ENCODE results near the gene SLC38A4.

Gene SLC38A4

DNA sequence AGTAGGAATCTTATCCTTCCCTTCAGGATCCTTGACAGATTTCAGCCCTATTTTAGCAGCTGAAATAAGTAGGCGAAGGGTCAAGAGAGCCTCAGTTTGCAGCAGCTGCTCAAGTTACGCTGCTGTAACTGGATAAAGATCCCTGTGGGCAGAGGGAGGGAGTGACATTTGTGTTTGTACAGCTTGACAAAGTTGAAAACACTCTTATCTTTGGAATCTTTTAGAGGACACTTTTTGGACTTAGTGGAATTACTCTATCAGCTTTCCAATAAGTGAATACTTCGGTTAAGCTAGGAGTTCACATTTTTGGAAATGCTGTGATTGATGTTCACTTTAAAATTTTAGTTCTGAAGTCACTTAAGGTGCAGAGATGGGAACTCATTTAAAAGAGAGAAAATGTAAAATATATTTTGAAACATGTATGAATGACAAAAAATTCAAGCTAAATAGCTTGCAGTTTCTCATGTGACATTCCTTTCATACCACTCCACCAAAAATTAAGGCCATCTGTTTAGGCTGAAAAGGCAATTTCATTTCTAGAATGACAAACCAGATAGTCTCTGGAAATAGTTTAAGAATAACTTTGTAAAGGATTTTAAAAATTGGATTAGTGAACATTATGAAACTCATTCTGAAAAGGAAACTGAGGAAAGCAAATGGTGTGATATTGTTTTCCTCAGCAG lies 55.2 kb downstream of the SLC38A4 start:
- H3K9ac ChIP-seq (ENCODE audit: insufficient read length, low read depth), result no peak overlapping the region
- no peaks in the 10 kb centered on the region for H3K36me3 ChIP-seq (ENCODE audit: insufficient read depth, insufficient read length, low read length)
- no peak for DNase-seq (ENCODE audit: low read depth, low spot score)
- H3K27me3 ChIP-seq (ENCODE audit: insufficient read depth, insufficient read length), result no peaks in the 10 kb centered on the region
- H3K4me3 ChIP-seq (ENCODE audit: insufficient read length, low read depth), result no peak overlapping the region
- TF ChIP-seq YY1 (IDR thresholded peaks at IDR 0.05; ENCODE audit: insufficient read depth, insufficient read length) (no peak), SUZ12 (IDR thresholded peaks at IDR 0.05; ENCODE audit: extremely low read depth, insufficient read depth, insufficient read length) (no peak), ZNF274 (IDR thresholded peaks at IDR 0.05; ENCODE audit: low read depth, low read length) (no peak)
- H3K4me1 ChIP-seq (ENCODE audit: insufficient read depth, insufficient read length), result peaks cover 5% of the 10 kb centered on the region
- H3K9me3 ChIP-seq (ENCODE audit: insufficient read depth, low read length), result no peaks in the 10 kb centered on the region

DNA sequence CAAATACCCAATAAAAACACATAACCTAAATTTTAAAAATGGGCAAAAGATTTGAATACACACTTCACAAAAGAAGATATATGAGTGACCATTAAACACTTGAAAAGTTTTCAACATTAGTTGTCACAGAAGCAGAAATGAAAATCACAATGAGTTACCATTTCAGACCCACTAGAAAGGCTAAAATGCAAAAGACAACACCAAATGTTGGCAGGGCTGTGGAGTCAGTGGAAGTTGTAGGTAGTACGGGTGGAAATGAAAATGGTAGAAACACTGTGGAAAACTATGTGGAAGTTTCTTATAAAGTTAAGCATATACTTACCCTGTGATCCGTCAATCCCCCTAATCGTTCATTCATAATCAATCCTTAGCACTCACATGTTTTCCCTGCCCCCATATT lies 61.8 kb downstream of the SLC38A4 start:
- Histone ChIP-seq H3K9me3 (ENCODE audit: insufficient read depth, low read length) (peaks cover 10% of the 10 kb centered on the region; the same call in 1 of the 2 replicates), H3K27me3 (ENCODE audit: insufficient read depth, insufficient read length) (no peaks in the 10 kb centered on the region), H3K9ac (ENCODE audit: insufficient read length, low read depth) (no peak overlapping the region), H3K4me1 (ENCODE audit: insufficient read depth, insufficient read length) (no peaks in the 10 kb centered on the region), H3K36me3 (ENCODE audit: insufficient read depth, insufficient read length, low read length) (no peaks in the 10 kb centered on the region), H3K4me3 (ENCODE audit: insufficient read length, low read depth) (no peak overlapping the region)
- DNase-seq (ENCODE audit: low read depth, low spot score), result no peak
- no peak for TF ChIP-seq SUZ12 (IDR thresholded peaks at IDR 0.05; ENCODE audit: extremely low read depth, insufficient read depth, insufficient read length)
- no peak for TF ChIP-seq YY1 (IDR thresholded peaks at IDR 0.05; ENCODE audit: insufficient read depth, insufficient read length)
- no peak for TF ChIP-seq ZNF274 (IDR thresholded peaks at IDR 0.05; ENCODE audit: low read depth, low read length)

DNA sequence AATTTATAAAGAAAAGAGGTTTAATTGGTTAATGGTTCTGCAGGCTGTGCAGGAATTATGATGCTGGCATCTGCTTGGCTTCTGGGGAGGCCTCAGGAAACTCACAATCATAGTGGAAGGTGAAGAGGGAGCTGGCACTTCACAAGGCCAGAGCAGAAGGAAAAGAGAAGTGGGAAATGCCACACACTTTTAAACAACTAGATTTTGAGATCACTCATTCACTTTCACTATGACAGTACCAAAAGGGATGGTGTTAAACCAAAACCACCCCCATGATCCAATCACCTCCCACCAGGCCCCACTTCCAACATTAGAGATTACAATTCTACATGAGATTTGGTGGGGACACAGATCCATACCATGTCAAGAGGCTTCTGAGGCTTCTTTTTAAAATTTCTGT lies 62.6 kb downstream of the SLC38A4 start:
- no peak for TF ChIP-seq YY1 (IDR thresholded peaks at IDR 0.05; ENCODE audit: insufficient read depth, insufficient read length)
- TF ChIP-seq SUZ12 (IDR thresholded peaks at IDR 0.05; ENCODE audit: extremely low read depth, insufficient read depth, insufficient read length), result no peak
- TF ChIP-seq ZNF274 (IDR thresholded peaks at IDR 0.05; ENCODE audit: low read depth, low read length), result no peak
- no peaks in the 10 kb centered on the region for H3K27me3 ChIP-seq (ENCODE audit: insufficient read depth, insufficient read length)

DNA sequence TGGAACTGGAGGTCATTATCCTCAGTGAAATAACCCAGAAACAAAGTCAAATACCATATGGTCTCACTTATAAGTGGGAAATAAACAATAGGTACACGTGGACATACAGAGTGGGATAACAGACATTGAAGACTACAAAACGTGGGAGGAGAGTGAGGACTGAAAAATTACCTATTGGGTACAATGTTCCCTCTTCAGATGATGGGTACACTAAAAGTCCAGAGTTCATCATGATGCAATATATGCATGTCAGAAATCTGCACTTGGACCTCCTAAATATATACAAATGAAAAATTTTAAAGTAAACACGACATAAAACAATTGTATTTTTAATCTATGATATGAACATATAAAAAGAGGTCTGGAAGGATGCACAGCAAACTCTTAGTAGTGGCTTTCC lies 71.2 kb downstream of the SLC38A4 start:
- no peak overlapping the region for H3K4me3 ChIP-seq (ENCODE audit: insufficient read length, low read depth)
- H3K27me3 ChIP-seq (ENCODE audit: insufficient read depth, insufficient read length), result no peaks in the 10 kb centered on the region
- no peak overlapping the region for H3K9ac ChIP-seq (ENCODE audit: insufficient read length, low read depth)
- no peak for TF ChIP-seq SUZ12 (IDR thresholded peaks at IDR 0.05; ENCODE audit: extremely low read depth, insufficient read depth, insufficient read length)
- TF ChIP-seq ZNF274 (IDR thresholded peaks at IDR 0.05; ENCODE audit: low read depth, low read length), result no peak
- no peak for TF ChIP-seq YY1 (IDR thresholded peaks at IDR 0.05; ENCODE audit: insufficient read depth, insufficient read length)
- H3K9me3 ChIP-seq (ENCODE audit: insufficient read depth, low read length), result peaks cover 23% of the 10 kb centered on the region; the same call in 1 of the 2 replicates
- H3K36me3 ChIP-seq (ENCODE audit: insufficient read depth, insufficient read length, low read length), result no peaks in the 10 kb centered on the region
- no peaks in the 10 kb centered on the region for H3K4me1 ChIP-seq (ENCODE audit: insufficient read depth, insufficient read length)
- no peak for DNase-seq (ENCODE audit: low read depth, low spot score)

More for the DNA sequence above, 62.6 kb downstream of the SLC38A4 start:
- no peak for DNase-seq (ENCODE audit: low read depth, low spot score)
- Histone ChIP-seq H3K4me1 (ENCODE audit: insufficient read depth, insufficient read length) (no peaks in the 10 kb centered on the region), H3K4me3 (ENCODE audit: insufficient read length, low read depth) (no peak overlapping the region), H3K36me3 (ENCODE audit: insufficient read depth, insufficient read length, low read length) (no peaks in the 10 kb centered on the region), H3K9ac (ENCODE audit: insufficient read length, low read depth) (no peak overlapping the region), H3K9me3 (ENCODE audit: insufficient read depth, low read length) (peaks cover 16% of the 10 kb centered on the region; the same call in 1 of the 2 replicates)

DNA sequence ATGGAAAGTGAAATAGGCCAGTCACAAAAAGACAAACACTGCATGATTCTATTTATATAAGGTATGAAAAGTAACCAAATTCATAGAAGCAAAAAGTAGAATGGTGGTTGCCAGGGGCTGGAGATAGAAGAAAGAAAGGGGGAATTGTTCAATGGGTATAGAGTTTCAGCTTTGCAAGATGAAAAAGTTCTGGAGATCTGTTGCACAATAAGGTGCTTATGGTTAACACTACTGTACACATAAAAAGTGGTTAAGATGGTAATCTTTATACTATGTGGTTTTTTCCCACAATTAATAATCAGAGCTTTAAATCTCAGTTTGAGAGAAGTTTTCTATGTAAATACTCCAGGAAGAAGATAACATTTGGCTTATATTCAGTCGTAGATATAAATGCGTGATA lies 73.4 kb downstream of the SLC38A4 start:
- Histone ChIP-seq H3K36me3 (ENCODE audit: insufficient read depth, insufficient read length, low read length) (no peaks in the 10 kb centered on the region), H3K4me3 (ENCODE audit: insufficient read length, low read depth) (no peak overlapping the region), H3K9ac (ENCODE audit: insufficient read length, low read depth) (no peak overlapping the region), H3K4me1 (ENCODE audit: insufficient read depth, insufficient read length) (no peaks in the 10 kb centered on the region), H3K27me3 (ENCODE audit: insufficient read depth, insufficient read length) (no peaks in the 10 kb centered on the region), H3K9me3 (ENCODE audit: insufficient read depth, low read length) (peaks cover 3% of the 10 kb centered on the region; the same call in 1 of the 2 replicates)
- no peak for TF ChIP-seq YY1 (IDR thresholded peaks at IDR 0.05; ENCODE audit: insufficient read depth, insufficient read length)
- no peak for TF ChIP-seq SUZ12 (IDR thresholded peaks at IDR 0.05; ENCODE audit: extremely low read depth, insufficient read depth, insufficient read length)
- no peak for TF ChIP-seq ZNF274 (IDR thresholded peaks at IDR 0.05; ENCODE audit: low read depth, low read length)
- no peak for DNase-seq (ENCODE audit: low read depth, low spot score)

DNA sequence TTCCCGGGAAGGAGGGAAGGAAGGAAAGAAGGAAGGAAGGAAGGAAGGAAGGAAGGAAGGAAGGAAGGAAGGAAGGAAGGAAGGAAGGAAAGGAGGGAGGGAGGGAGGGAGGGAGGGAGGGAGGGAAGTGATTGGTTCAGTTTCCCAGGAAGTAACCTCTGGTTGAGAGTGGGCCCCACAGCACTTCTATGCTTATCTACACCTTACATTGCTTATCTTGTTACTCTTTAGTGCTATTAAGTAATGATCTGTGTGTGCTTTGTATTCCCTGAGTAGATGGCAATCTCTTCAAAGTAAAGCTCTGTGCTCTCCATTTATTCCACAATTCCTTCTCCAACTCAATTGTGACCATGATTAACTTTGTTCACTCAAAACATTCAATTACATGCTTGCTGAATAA lies 74.6 kb downstream of the SLC38A4 start:
- Histone ChIP-seq H3K9ac (ENCODE audit: insufficient read length, low read depth) (no peak overlapping the region), H3K27me3 (ENCODE audit: insufficient read depth, insufficient read length) (no peaks in the 10 kb centered on the region), H3K4me1 (ENCODE audit: insufficient read depth, insufficient read length) (no peaks in the 10 kb centered on the region), H3K9me3 (ENCODE audit: insufficient read depth, low read length) (no peaks in the 10 kb centered on the region), H3K4me3 (ENCODE audit: insufficient read length, low read depth) (no peak overlapping the region), H3K36me3 (ENCODE audit: insufficient read depth, insufficient read length, low read length) (no peaks in the 10 kb centered on the region)
- no peak for TF ChIP-seq SUZ12 (IDR thresholded peaks at IDR 0.05; ENCODE audit: extremely low read depth, insufficient read depth, insufficient read length)
- no peak for TF ChIP-seq YY1 (IDR thresholded peaks at IDR 0.05; ENCODE audit: insufficient read depth, insufficient read length)
- no peak for TF ChIP-seq ZNF274 (IDR thresholded peaks at IDR 0.05; ENCODE audit: low read depth, low read length)
- no peak for DNase-seq (ENCODE audit: low read depth, low spot score)

DNA sequence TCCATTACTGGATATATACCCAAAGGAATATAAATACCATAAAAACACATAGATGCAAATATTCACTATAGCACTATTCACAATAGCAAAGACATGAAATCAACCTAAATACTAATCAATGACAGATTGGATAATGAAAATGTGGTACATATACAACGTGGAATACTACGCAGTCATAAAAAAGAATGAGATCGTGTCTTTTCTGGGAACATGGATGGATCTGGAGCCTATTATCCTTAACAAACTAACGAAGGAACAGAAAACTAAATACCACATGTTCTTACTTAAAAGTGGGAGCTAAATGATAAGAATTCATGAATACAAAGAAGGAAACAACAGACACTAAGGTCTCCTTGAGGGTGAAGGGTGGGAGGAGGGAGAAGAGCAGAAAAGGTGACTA lies 76.5 kb downstream of the SLC38A4 start:
- Histone ChIP-seq H3K4me1 (ENCODE audit: insufficient read depth, insufficient read length) (no peaks in the 10 kb centered on the region), H3K36me3 (ENCODE audit: insufficient read depth, insufficient read length, low read length) (no peaks in the 10 kb centered on the region), H3K4me3 (ENCODE audit: insufficient read length, low read depth) (no peak overlapping the region), H3K9ac (ENCODE audit: insufficient read length, low read depth) (no peak overlapping the region), H3K9me3 (ENCODE audit: insufficient read depth, low read length) (no peaks in the 10 kb centered on the region), H3K27me3 (ENCODE audit: insufficient read depth, insufficient read length) (no peaks in the 10 kb centered on the region)
- no peak for TF ChIP-seq ZNF274 (IDR thresholded peaks at IDR 0.05; ENCODE audit: low read depth, low read length)
- TF ChIP-seq SUZ12 (IDR thresholded peaks at IDR 0.05; ENCODE audit: extremely low read depth, insufficient read depth, insufficient read length), result no peak
- DNase-seq (ENCODE audit: low read depth, low spot score), result no peak

Data from NT2/D1 (cell line).